Hepatocyte (in vitro differentiated cells): ENCODE data around the gene FAM219B. TPM values are rescaled to one million over a fixed set of nuclear protein-coding genes. Genes with fewer than 3 reads are reported as not detected.

Source experiments
- DNase-seq: peaks from one replicate; pipeline ENCODE4 v3.0.0-alpha.2; 2016; ENCODE audit warnings: low spot score
- H2AFZ ChIP-seq: fragments of 200-600 bp; sonication (generic); 2 replicates; pipeline ENCODE4 v1.6.0; 2016; ENCODE audit warnings: antibody characterized with exemption, mild to moderate bottlenecking
- H3K27ac ChIP-seq: fragments of 200-600 bp; sonication (generic); 2 replicates; pipeline ENCODE4 v1.5.1; 2016; ENCODE audit warnings: mild to moderate bottlenecking
- H3K27me3 ChIP-seq: fragments of 200-600 bp; sonication (generic); 2 replicates; pipeline ENCODE4 v1.6.1; 2016
- H3K36me3 ChIP-seq: fragments of 200-600 bp; sonication (generic); replicated peaks from 2 replicates; pipeline ENCODE4 v1.5.1; 2016; ENCODE audit warnings: low read depth; ENCODE audit not compliant: insufficient read depth
- H3K4me1 ChIP-seq: fragments of 200-600 bp; sonication (generic); 2 replicates; pipeline ENCODE4 v1.5.1; 2016; ENCODE audit warnings: mild to moderate bottlenecking, moderate library complexity; ENCODE audit not compliant: insufficient read depth
- H3K4me2 ChIP-seq: fragments of 200-600 bp; sonication (generic); 2 replicates; pipeline ENCODE4 v1.6.0; 2016
- H3K4me3 ChIP-seq: fragments of 200-600 bp; sonication (generic); 2 replicates; pipeline ENCODE4 v1.5.1; 2016; ENCODE audit warnings: mild to moderate bottlenecking
- H3K79me2 ChIP-seq: fragments of 200-600 bp; sonication (generic); 2 replicates; pipeline ENCODE4 v1.6.0; 2017; ENCODE audit warnings: mild to moderate bottlenecking
- H3K9me2 ChIP-seq: fragments of 200-600 bp; sonication (generic); replicated peaks from 2 replicates; pipeline ENCODE4 v1.6.0; 2017; ENCODE audit warnings: mild to moderate bottlenecking; ENCODE audit not compliant: insufficient read depth
- H3K9me3 ChIP-seq: fragments of 200-600 bp; sonication (generic); 2 replicates; pipeline ENCODE4 v1.5.1; 2016; ENCODE audit warnings: low read depth, mild to moderate bottlenecking
- H4K20me1 ChIP-seq: fragments of 200-600 bp; sonication (generic); 2 replicates; pipeline ENCODE4 v1.6.0; 2016; ENCODE audit warnings: mild to moderate bottlenecking; ENCODE audit not compliant: insufficient read depth, poor library complexity, severe bottlenecking
- EZH2 ChIP-seq: fragments of 200-600 bp; sonication (generic); IDR thresholded peaks from 2 replicates; pipeline ENCODE4 v1.6.1; 2016; ENCODE audit warnings: antibody characterized with exemption, mild to moderate bottlenecking, borderline replicate concordance
- EZH2phosphoT487 ChIP-seq: fragments of 200-600 bp; sonication (generic); IDR thresholded peaks from one replicate; pipeline ENCODE4 v1.6.1; 2018; ENCODE audit warnings: antibody characterized with exemption, mild to moderate bottlenecking, low read depth, moderate library complexity; ENCODE audit not compliant: unreplicated experiment, severe bottlenecking
- WGBS: methylation state at CpG from one replicate; pipeline ENCODE4 v1.1.6; 2016; ENCODE audit warnings: low lambda C conversion rate; ENCODE audit errors: missing lambda C conversion rate; 5-methylcytosine and 5-hydroxymethylcytosine counted together
- polyA plus RNA-seq: library from polyadenylated mRNA; unstranded; fragments of >200 nt; fragmentation: Nextera tagmentation; extraction: Ambion mirVana; gene quantifications from 2 replicates; pipeline ENCODE4 v1.2.1, GENCODE V29; 2016
- total RNA-seq: library from RNA; depleted of rRNA; stranded (reverse); fragments of >200 nt; gene quantifications from 2 replicates; pipeline ENCODE4 v1.2.3, GENCODE V29; 2014
- TF ChIP-seq, protein P1 (sequence below): fragments of 200-600 bp; sonication (generic); IDR thresholded peaks from 2 replicates; pipeline ENCODE4 v1.5.1; 2016; ENCODE audit warnings: antibody characterized with exemption, mild to moderate bottlenecking; ENCODE audit not compliant: poor library complexity

The FAM219B gene
- total and polyA plus RNA-seq, 2 experiments from 2014 or later, result 35.9 to 36.9 TPM

- peaks cover 68% of the 10 kb centered on the region for H4K20me1 ChIP-seq
- H3K9me2 ChIP-seq, result no peaks in the 10 kb centered on the region
- 72% methylated on average over 6 of the region's 6 CpGs for WGBS
- no peak overlapping the region for H2AFZ ChIP-seq
- H3K36me3 ChIP-seq, result no peaks in the 10 kb centered on the region
- H3K4me1 ChIP-seq, result peaks cover 58% of the 10 kb centered on the region
- H3K79me2 ChIP-seq, result peaks cover 93% of the 10 kb centered on the region
- no peaks in the 10 kb centered on the region for H3K9me3 ChIP-seq
- peak overlapping the region; percentile 98 for H3K27ac ChIP-seq
- DNase-seq, result peak; percentile 56
- no peak overlapping the region for H3K4me3 ChIP-seq
- no peak for TF ChIP-seq EZH2phosphoT487
- TF ChIP-seq EZH2, result no peak
- TF ChIP-seq, protein P1, sequence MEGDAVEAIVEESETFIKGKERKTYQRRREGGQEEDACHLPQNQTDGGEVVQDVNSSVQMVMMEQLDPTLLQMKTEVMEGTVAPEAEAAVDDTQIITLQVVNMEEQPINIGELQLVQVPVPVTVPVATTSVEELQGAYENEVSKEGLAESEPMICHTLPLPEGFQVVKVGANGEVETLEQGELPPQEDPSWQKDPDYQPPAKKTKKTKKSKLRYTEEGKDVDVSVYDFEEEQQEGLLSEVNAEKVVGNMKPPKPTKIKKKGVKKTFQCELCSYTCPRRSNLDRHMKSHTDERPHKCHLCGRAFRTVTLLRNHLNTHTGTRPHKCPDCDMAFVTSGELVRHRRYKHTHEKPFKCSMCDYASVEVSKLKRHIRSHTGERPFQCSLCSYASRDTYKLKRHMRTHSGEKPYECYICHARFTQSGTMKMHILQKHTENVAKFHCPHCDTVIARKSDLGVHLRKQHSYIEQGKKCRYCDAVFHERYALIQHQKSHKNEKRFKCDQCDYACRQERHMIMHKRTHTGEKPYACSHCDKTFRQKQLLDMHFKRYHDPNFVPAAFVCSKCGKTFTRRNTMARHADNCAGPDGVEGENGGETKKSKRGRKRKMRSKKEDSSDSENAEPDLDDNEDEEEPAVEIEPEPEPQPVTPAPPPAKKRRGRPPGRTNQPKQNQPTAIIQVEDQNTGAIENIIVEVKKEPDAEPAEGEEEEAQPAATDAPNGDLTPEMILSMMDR, result no peak
- no peak overlapping the region for H3K4me2 ChIP-seq
- H3K27me3 ChIP-seq, result no peaks in the 10 kb centered on the region
These were observed 40.6 kb downstream of the FAM219B start for GRCh38 chr15:74866090-74866489.

- no peak for DNase-seq
- no peak overlapping the region for H3K4me2 ChIP-seq
- peaks cover 69% of the 10 kb centered on the region for H4K20me1 ChIP-seq
- peak overlapping the region; percentile 98 for H3K27ac ChIP-seq
- H2AFZ ChIP-seq, result no peak overlapping the region
- no peaks in the 10 kb centered on the region for H3K9me2 ChIP-seq
- no peak overlapping the region for H3K4me3 ChIP-seq
- no peak for TF ChIP-seq EZH2phosphoT487
- TF ChIP-seq, protein P1, result no peak
- no peak for TF ChIP-seq EZH2
- no peaks in the 10 kb centered on the region for H3K27me3 ChIP-seq
- H3K4me1 ChIP-seq, result peaks cover 50% of the 10 kb centered on the region
- no peaks in the 10 kb centered on the region for H3K9me3 ChIP-seq
- 85% methylated on average over 2 of the region's 2 CpGs for WGBS
- H3K36me3 ChIP-seq, result no peaks in the 10 kb centered on the region
- peaks cover 95% of the 10 kb centered on the region for H3K79me2 ChIP-seq
These were observed 41.3 kb downstream of the FAM219B start for GRCh38 chr15:74865316-74865715.

- H3K9me2 ChIP-seq, result no peaks in the 10 kb centered on the region
- no peak for DNase-seq
- H3K27me3 ChIP-seq, result no peaks in the 10 kb centered on the region
- TF ChIP-seq EZH2phosphoT487 (no peak), EZH2 (no peak)
- TF ChIP-seq, protein P1, result no peak
- H2AFZ ChIP-seq, result no peak overlapping the region
- WGBS, result 89% methylated on average over 6 of the region's 6 CpGs
- no peaks in the 10 kb centered on the region for H3K9me3 ChIP-seq
- H4K20me1 ChIP-seq, result peaks cover 66% of the 10 kb centered on the region
- peaks cover 40% of the 10 kb centered on the region for H3K4me1 ChIP-seq
- peaks cover 95% of the 10 kb centered on the region for H3K79me2 ChIP-seq
- H3K27ac ChIP-seq, result no peak overlapping the region
- no peak overlapping the region for H3K4me2 ChIP-seq
- no peaks in the 10 kb centered on the region for H3K36me3 ChIP-seq
- H3K4me3 ChIP-seq, result no peak overlapping the region
These were observed 42.4 kb downstream of the FAM219B start for GRCh38 chr15:74864296-74864695.
